Type B pancreatic cell (in vitro differentiated cells): ENCODE data around the gene SKOR1. TPM values are rescaled to one million over a fixed set of nuclear protein-coding genes. Genes with fewer than 3 reads are reported as not detected.

Source experiments
- DNase-seq: peaks from one replicate; pipeline ENCODE4 v3.0.0; 2021; ENCODE audit warnings: mixed read lengths; ENCODE audit not compliant: unreplicated experiment; ENCODE audit errors: extremely low spot score
- H3K27ac Mint-ChIP-seq: 2 replicates; pipeline ENCODE4 v1.8.0; 2021; ENCODE audit warnings: mild to moderate bottlenecking, mixed read lengths
- H3K27me3 Mint-ChIP-seq: 2 replicates; pipeline ENCODE4 v1.8.0; 2021; ENCODE audit warnings: mixed read lengths
- H3K36me3 Mint-ChIP-seq: 2 replicates; pipeline ENCODE4 v1.8.0; 2021; ENCODE audit warnings: mixed read lengths
- H3K4me1 Mint-ChIP-seq: one replicate; pipeline ENCODE4 v1.8.0; 2021; ENCODE audit warnings: mixed read lengths; ENCODE audit not compliant: unreplicated experiment
- H3K4me3 Mint-ChIP-seq: 2 replicates; pipeline ENCODE4 v1.8.0; 2021; ENCODE audit warnings: mild to moderate bottlenecking, mixed read lengths
- H3K9me3 Mint-ChIP-seq: 2 replicates; pipeline ENCODE4 v1.8.0; 2021; ENCODE audit warnings: mixed read lengths
- long read RNA-seq: library from polyadenylated mRNA; unstranded; transcript quantifications from one replicate; pipeline ENCODE4 v2.0.0, GENCODE V29; 2020
- total RNA-seq: library from RNA; stranded (reverse); gene quantifications from 2 replicates; pipeline ENCODE4 v1.2.1, GENCODE V29; 2021; ENCODE audit warnings: low replicate concordance
- TF ChIP-seq, protein P1 (sequence below): fragments of 200-600 bp; sonication (generic); conservative IDR thresholded peaks from 2 replicates; pipeline ENCODE4 v1.5.0; 2021; ENCODE audit warnings: antibody characterized with exemption, mild to moderate bottlenecking

The SKOR1 gene, protein sequence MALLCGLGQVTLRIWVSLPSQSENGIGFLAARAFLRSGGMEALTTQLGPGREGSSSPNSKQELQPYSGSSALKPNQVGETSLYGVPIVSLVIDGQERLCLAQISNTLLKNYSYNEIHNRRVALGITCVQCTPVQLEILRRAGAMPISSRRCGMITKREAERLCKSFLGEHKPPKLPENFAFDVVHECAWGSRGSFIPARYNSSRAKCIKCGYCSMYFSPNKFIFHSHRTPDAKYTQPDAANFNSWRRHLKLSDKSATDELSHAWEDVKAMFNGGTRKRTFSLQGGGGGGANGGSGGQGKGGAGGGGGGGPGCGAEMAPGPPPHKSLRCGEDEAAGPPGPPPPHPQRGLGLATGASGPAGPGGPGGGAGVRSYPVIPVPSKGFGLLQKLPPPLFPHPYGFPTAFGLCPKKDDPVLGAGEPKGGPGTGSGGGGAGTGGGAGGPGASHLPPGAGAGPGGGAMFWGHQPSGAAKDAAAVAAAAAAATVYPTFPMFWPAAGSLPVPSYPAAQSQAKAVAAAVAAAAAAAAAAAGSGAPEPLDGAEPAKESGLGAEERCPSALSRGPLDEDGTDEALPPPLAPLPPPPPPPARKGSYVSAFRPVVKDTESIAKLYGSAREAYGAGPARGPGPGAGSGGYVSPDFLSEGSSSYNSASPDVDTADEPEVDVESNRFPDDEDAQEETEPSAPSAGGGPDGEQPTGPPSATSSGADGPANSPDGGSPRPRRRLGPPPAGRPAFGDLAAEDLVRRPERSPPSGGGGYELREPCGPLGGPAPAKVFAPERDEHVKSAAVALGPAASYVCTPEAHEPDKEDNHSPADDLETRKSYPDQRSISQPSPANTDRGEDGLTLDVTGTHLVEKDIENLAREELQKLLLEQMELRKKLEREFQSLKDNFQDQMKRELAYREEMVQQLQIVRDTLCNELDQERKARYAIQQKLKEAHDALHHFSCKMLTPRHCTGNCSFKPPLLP
- 0.29 and 0.65 TPM in 2 replicates for total RNA-seq
- long read RNA-seq = 0 reads

DNA sequence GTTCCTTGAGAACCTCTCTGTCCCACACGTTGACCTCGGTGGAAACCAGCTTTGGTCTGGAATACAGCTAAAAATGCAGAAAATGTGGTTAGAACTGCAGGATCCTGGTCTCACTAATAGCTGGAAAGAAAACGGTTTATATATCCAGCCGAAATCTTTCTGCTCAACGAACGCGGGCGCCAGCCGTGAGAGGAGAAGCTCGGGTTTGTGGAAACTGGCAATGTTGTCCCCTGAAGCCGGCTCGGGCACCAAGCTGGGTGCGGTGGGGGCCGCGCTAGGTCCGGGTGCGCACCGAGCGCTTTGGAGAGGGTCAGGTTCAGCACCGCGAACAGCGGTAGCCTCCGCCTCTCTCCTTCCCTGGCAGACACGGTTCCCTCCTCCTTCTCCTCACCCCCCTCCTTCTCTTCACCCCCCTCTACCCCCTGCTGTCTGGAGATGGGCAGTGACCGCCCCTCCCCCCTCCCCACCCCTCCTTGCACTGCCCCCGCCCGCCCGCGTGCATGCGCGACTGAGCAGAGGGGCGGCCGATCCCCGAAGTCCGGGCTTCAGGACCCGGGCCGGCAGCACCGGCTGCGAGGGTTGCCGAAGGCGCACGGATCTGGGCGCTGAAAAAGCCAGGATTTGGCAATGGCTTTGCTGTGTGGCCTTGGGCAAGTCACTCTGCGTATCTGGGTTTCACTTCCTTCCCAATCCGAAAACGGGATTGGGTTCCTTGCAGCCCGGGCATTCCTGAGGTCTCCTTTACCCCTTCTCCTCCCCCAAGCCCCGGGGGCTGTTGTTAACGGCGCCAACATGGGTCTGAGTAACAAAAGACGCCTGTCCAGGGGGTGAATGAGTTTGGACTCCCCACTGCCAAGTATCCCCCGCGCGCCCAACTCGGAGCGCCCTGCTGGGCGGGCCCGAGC, at the start of gene SKOR1:
TSS of gene SKOR1 (plus strand) at position 534 of the 905 bp plus-strand sequence. CDS start at position 628, 94 bp downstream.
- H3K27ac Mint-ChIP-seq = no peak within 1 kb of the TSS
- no peaks in the 10 kb centered on the region for H3K9me3 Mint-ChIP-seq
- peaks cover 80% of the 10 kb centered on the region for H3K27me3 Mint-ChIP-seq
- no peaks in the 10 kb centered on the region for H3K36me3 Mint-ChIP-seq
- no peak for DNase-seq
- peak within 1 kb of the TSS; percentile 80 for H3K4me3 Mint-ChIP-seq
- peaks cover 32% of the 10 kb centered on the region for H3K4me1 Mint-ChIP-seq
- TF ChIP-seq, protein P1, sequence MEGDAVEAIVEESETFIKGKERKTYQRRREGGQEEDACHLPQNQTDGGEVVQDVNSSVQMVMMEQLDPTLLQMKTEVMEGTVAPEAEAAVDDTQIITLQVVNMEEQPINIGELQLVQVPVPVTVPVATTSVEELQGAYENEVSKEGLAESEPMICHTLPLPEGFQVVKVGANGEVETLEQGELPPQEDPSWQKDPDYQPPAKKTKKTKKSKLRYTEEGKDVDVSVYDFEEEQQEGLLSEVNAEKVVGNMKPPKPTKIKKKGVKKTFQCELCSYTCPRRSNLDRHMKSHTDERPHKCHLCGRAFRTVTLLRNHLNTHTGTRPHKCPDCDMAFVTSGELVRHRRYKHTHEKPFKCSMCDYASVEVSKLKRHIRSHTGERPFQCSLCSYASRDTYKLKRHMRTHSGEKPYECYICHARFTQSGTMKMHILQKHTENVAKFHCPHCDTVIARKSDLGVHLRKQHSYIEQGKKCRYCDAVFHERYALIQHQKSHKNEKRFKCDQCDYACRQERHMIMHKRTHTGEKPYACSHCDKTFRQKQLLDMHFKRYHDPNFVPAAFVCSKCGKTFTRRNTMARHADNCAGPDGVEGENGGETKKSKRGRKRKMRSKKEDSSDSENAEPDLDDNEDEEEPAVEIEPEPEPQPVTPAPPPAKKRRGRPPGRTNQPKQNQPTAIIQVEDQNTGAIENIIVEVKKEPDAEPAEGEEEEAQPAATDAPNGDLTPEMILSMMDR = no peak

GRCh38 chr15:67775998-67776397, 49.3 kb upstream of the SKOR1 start:
- H3K4me3 Mint-ChIP-seq = no peak overlapping the region
- no peak overlapping the region for H3K27ac Mint-ChIP-seq
- TF ChIP-seq, protein P1 = no peak
- H3K27me3 Mint-ChIP-seq = no peaks in the 10 kb centered on the region
- peaks cover 3% of the 10 kb centered on the region for H3K36me3 Mint-ChIP-seq
- peaks cover 25% of the 10 kb centered on the region for H3K4me1 Mint-ChIP-seq
- no peaks in the 10 kb centered on the region for H3K9me3 Mint-ChIP-seq
- DNase-seq = no peak

- peaks cover 3% of the 10 kb centered on the region for H3K36me3 Mint-ChIP-seq
- H3K9me3 Mint-ChIP-seq = no peaks in the 10 kb centered on the region
- H3K27me3 Mint-ChIP-seq = no peaks in the 10 kb centered on the region
- peaks cover 19% of the 10 kb centered on the region for H3K4me1 Mint-ChIP-seq
- no peak overlapping the region for H3K4me3 Mint-ChIP-seq
- TF ChIP-seq, protein P1 = no peak
- H3K27ac Mint-ChIP-seq = no peak overlapping the region
- DNase-seq = no peak
Measured at GRCh38 chr15:67776600-67776999, 48.7 kb upstream of the SKOR1 start.

DNA sequence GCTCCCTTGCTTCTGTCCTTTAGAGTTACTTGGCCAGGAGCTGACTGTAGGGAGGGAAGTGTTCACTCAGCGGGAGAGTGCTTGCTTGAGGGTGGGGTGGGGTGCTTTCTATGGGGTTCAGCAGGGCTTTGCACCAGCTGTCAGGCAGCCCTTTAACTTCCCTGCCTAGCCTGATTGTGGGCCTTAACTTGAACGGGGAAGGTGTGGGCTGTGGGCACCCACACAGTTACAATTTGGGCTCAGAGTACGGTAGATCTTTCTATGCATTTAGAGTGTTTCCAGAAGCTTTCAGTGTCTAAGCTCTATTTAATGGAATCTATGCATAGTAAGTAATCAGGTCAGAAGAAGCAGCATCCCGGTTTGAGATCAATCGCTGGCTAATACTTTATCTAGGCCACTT, 48.2 kb upstream of the SKOR1 start:
- Mint-ChIP-seq H3K27me3 (no peaks in the 10 kb centered on the region), H3K9me3 (no peaks in the 10 kb centered on the region), H3K36me3 (peaks cover 3% of the 10 kb centered on the region), H3K4me1 (peaks cover 21% of the 10 kb centered on the region), H3K4me3 (no peak overlapping the region), H3K27ac (no peak overlapping the region)
- no peak for DNase-seq
- TF ChIP-seq, protein P1 = no peak

- no peak for DNase-seq
- Mint-ChIP-seq H3K27me3 (no peaks in the 10 kb centered on the region), H3K9me3 (no peaks in the 10 kb centered on the region), H3K36me3 (peaks cover 3% of the 10 kb centered on the region), H3K27ac (no peak overlapping the region), H3K4me1 (peaks cover 28% of the 10 kb centered on the region), H3K4me3 (no peak overlapping the region)
- TF ChIP-seq, protein P1 = no peak
Measured at GRCh38 chr15:67777773-67778172, 47.5 kb upstream of the SKOR1 start.
